GM19438 (cell line): ENCODE results near the gene CUL4A.
"Not testable (repeated sequence)": the region's sequence is repeated elsewhere in the genome, so short reads cannot be mapped to it uniquely, and the experiment has no call there.

Experiments
- ATAC-seq: cut with Tn5 transposase; IDR thresholded peaks from one replicate; pipeline ENCODE4 v1.9.1; 2021; ENCODE audit warnings: low read depth; ENCODE audit not compliant: unreplicated experiment

The CUL4A gene

GRCh38 chr13:113275387-113275786 is 66.0 kb downstream of the CUL4A start:
- no peak for ATAC-seq

- no peak for ATAC-seq
These were observed 70.7 kb downstream of the CUL4A start for GRCh38 chr13:113280126-113280525.

- ATAC-seq = no peak
These were observed 74.5 kb downstream of the CUL4A start for GRCh38 chr13:113283904-113284303.

GRCh38 chr13:113288880-113289279 is 79.5 kb downstream of the CUL4A start:
- no peak for ATAC-seq

- ATAC-seq = no peak
These were observed 81.7 kb downstream of the CUL4A start for GRCh38 chr13:113291129-113291528.

- ATAC-seq = no peak
These were observed 82.8 kb downstream of the CUL4A start for GRCh38 chr13:113292021-113292862.

- ATAC-seq = no peak
These were observed 84.3 kb downstream of the CUL4A start for GRCh38 chr13:113293686-113294085.

GRCh38 chr13:113295776-113296175 is 86.4 kb downstream of the CUL4A start:
- no peak for ATAC-seq

- ATAC-seq = peak; percentile 79
These were observed 87.5 kb downstream of the CUL4A start, which contains the start of gene LAMP1 for GRCh38 chr13:113296823-113297369. LAMP1 (plus strand) TSS chr13:113297239; CDS start chr13:113297435, 196 bp downstream.

- peak; percentile 37 for ATAC-seq
These were observed 88.1 kb downstream of the CUL4A start for GRCh38 chr13:113297370-113298042.

GRCh38 chr13:113298043-113298945 is 88.9 kb downstream of the CUL4A start:
- ATAC-seq = no peak

- ATAC-seq = no peak
These were observed 90.5 kb downstream of the CUL4A start for GRCh38 chr13:113299951-113300350.

- no peak for ATAC-seq
These were observed 93.6 kb downstream of the CUL4A start for GRCh38 chr13:113302986-113303385.

- ATAC-seq = no peak
These were observed 94.7 kb downstream of the CUL4A start for GRCh38 chr13:113304121-113304520.

GRCh38 chr13:113305208-113305607 is 95.8 kb downstream of the CUL4A start:
- no peak for ATAC-seq

GRCh38 chr13:113307491-113307890 is 98.1 kb downstream of the CUL4A start:
- no peak for ATAC-seq

- no peak for ATAC-seq
These were observed 100.1 kb downstream of the CUL4A start for GRCh38 chr13:113309473-113309872.

- not testable (repeated sequence) for ATAC-seq
These were observed 104.7 kb downstream of the CUL4A start for GRCh38 chr13:113314112-113314511.

- not testable (repeated sequence) for ATAC-seq
These were observed 105.6 kb downstream of the CUL4A start for GRCh38 chr13:113314895-113315470.

- ATAC-seq = no peak
These were observed 106.6 kb downstream of the CUL4A start for GRCh38 chr13:113315992-113316391.
